ENCODE measurements around the gene TTLL13. TPM values are rescaled to one million over a fixed set of nuclear protein-coding genes. Genes with fewer than 3 reads are reported as not detected.
"Not testable (repeated sequence)": the region's sequence is repeated elsewhere in the genome, so short reads cannot be mapped to it uniquely, and the experiment has no call there.

TTLL13 gene
- total RNA-seq, 1 experiment from 2014 or later: 1.0 TPM

DNA sequence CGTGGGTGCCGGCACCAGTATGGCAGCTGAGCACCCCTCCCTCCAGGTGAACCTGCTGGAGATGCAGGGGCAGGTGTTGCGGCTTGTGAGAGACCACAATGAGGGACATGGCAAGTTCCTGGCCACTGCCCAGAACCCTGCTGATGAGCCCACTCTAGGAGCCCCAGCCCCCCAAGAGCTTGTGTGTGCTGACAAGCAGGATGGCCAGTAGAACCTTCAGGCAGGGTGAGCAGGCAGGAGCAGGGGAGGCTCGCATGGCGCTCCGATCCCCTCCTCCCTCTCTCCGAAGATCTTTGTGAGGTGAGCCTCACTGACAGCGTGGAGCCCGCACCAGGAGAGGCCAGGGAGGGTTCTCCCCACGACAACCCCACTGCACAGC is 45.9 kb downstream of the TTLL13 start:
- H3K27me3 ChIP-seq (ENCODE audit: insufficient read depth, low read length): no peaks in the 10 kb centered on the region
- H3K79me2 ChIP-seq (ENCODE audit: insufficient read depth, low read length): no peaks in the 10 kb centered on the region
- TF ChIP-seq ZFX (IDR thresholded peaks at IDR 0.05) (no peak), SP1 (IDR thresholded peaks at IDR 0.05; ENCODE audit: low read depth) (no peak), CBX3 (IDR thresholded peaks at IDR 0.05; ENCODE audit: low read depth) (no peak), SIN3A (IDR thresholded peaks at IDR 0.05; ENCODE audit: low read depth) (no peak), EZH2phosphoT487 (IDR thresholded peaks at IDR 0.05; ENCODE audit: borderline replicate concordance) (no peak), YY1 (IDR thresholded peaks at IDR 0.05; ENCODE audit: extremely low read depth, insufficient replicate concordance, low read depth, low read length) (no peak), ZNF274 (IDR thresholded peaks at IDR 0.05; ENCODE audit: low read depth, low read length) (no peak), EZH2 (IDR thresholded peaks at IDR 0.05) (no peak)
- TF ChIP-seq, protein P1, sequence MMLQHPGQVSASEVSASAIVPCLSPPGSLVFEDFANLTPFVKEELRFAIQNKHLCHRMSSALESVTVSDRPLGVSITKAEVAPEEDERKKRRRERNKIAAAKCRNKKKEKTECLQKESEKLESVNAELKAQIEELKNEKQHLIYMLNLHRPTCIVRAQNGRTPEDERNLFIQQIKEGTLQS (IDR thresholded peaks at IDR 0.05): no peak
- TF ChIP-seq, protein P2, sequence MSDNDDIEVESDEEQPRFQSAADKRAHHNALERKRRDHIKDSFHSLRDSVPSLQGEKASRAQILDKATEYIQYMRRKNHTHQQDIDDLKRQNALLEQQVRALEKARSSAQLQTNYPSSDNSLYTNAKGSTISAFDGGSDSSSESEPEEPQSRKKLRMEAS (IDR thresholded peaks at IDR 0.05): no peak
- no peak for ATAC-seq
- H3K4me1 ChIP-seq (ENCODE audit: control insufficient read depth in 1 of 2, insufficient read depth in 2 of 2, low read length in 2 of 2): peaks cover 7 to 24% of the 10 kb centered on the region in 2 experiments; a peak in 3 of 4 replicates
- no peak overlapping the region for H3K9ac ChIP-seq (ENCODE audit: low read length)
- DNase-seq (ENCODE audit: low read depth, low spot score): no peak
- H4K20me1 ChIP-seq (ENCODE audit: insufficient read depth): no peaks in the 10 kb centered on the region
- no peak overlapping the region for H3K27ac ChIP-seq (ENCODE audit: low read depth, low read length)
- no peak overlapping the region for H3K4me2 ChIP-seq (ENCODE audit: low read length)
- H3K9me3 ChIP-seq (ENCODE audit: control insufficient read depth in 1 of 2, insufficient read depth in 1 of 2, low read depth in 1 of 2, low read length in 2 of 2): no peaks in the 10 kb centered on the region
- intact Hi-C loops (cut with micrococcal nuclease): loop anchor here (10.0 kb wide), 1 partner anchor 400 kb away; no protein-coding TSS in a partner anchor
- H3K36me3 ChIP-seq (ENCODE audit: control insufficient read depth in 1 of 2, insufficient read depth in 2 of 2, low read length in 2 of 2): no peaks in the 10 kb centered on the region
- no TSS peak for BruUV-seq (replicated peaks)
- ChIA-PET CTCF (no interaction called here), RAD21 (ENCODE audit: low non-redundant PET in 1 of 2, low total read pairs in 2 of 2, uncharacterized antibody in 2 of 2, unreplicated experiment in 2 of 2) (no interaction called here), POLR2A (no interaction called here)
- no peak overlapping the region for H3K4me3 ChIP-seq (replicated peaks in 1 of 2; ENCODE audit: low read depth in 1 of 2, low read length in 2 of 2)
- no peaks in the 10 kb centered on the region for H3K9me2 ChIP-seq (ENCODE audit: insufficient read depth)
- no peak overlapping the region for H2AFZ ChIP-seq (ENCODE audit: low read depth, low read length, poor library complexity, severe bottlenecking)

DNA sequence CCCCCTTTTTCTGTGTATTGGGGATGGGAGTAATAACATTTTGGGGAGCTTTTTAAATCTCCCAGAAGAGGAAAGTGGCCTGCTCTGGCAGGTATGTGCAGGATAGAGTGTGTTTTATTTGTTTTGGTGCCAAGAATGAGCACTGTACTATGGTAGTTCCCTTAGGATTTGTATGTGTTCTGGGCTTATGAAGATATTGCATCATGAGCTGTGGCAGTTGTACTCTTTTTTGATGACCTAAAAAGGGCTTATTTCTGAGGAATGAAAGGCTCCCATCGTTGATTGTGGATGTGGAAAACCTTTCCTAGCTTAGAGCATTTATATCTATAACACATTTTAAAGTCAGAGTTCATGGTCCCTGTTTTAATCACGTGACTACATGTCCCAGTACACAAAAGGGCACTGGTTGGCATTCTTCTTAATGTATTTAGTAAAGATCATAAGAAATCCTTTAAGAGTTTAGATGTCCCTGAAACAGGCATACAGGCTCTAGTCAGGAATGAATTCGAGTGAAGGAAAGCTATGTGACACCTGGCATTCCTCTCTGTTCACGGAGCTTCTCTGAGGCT is 47.0 kb downstream of the TTLL13 start:
- BruUV-seq (replicated peaks); H3K9ac ChIP-seq (ENCODE audit: low read length); H3K79me2 ChIP-seq (ENCODE audit: insufficient read depth, low read length); H3K9me3 ChIP-seq (ENCODE audit: control insufficient read depth in 1 of 2, insufficient read depth in 1 of 2, low read depth in 1 of 2, low read length in 2 of 2); RAD21 ChIA-PET (ENCODE audit: low non-redundant PET in 1 of 2, low total read pairs in 2 of 2, uncharacterized antibody in 2 of 2, unreplicated experiment in 2 of 2); ATAC-seq; H3K9me2 ChIP-seq (ENCODE audit: insufficient read depth); H2AFZ ChIP-seq (ENCODE audit: low read depth, low read length, poor library complexity, severe bottlenecking); H3K27me3 ChIP-seq (ENCODE audit: insufficient read depth, low read length); H4K20me1 ChIP-seq (ENCODE audit: insufficient read depth); H3K27ac ChIP-seq (ENCODE audit: low read depth, low read length); POLR2A ChIA-PET; H3K4me2 ChIP-seq (ENCODE audit: low read length); H3K36me3 ChIP-seq (ENCODE audit: control insufficient read depth in 1 of 2, insufficient read depth in 2 of 2, low read length in 2 of 2); DNase-seq (ENCODE audit: low read depth, low spot score); H3K4me3 ChIP-seq (replicated peaks in 1 of 2; ENCODE audit: low read depth in 1 of 2, low read length in 2 of 2): not testable (repeated sequence)
- intact Hi-C loops (cut with micrococcal nuclease): loop anchor here (10.0 kb wide), 1 partner anchor 398 kb away; no protein-coding TSS in a partner anchor
- H3K4me1 ChIP-seq (ENCODE audit: control insufficient read depth in 1 of 2, insufficient read depth in 2 of 2, low read length in 2 of 2): peaks cover 4 to 26% of the 10 kb centered on the region in 2 experiments; a peak in 3 of 4 replicates
- CTCF ChIA-PET: interaction anchor here (1.0 kb wide), 1 partner anchor 153 kb away, joined by 3 read pairs; no protein-coding TSS in a partner anchor
